Iris pigment epithelial cell (primary cell): ENCODE results near the gene PSMB8.

Experiments
- DNase-seq: peaks from one replicate; pipeline ENCODE4 v3.0.0-alpha.2; 2011; ENCODE audit warnings: low read depth

PSMB8 gene

DNA sequence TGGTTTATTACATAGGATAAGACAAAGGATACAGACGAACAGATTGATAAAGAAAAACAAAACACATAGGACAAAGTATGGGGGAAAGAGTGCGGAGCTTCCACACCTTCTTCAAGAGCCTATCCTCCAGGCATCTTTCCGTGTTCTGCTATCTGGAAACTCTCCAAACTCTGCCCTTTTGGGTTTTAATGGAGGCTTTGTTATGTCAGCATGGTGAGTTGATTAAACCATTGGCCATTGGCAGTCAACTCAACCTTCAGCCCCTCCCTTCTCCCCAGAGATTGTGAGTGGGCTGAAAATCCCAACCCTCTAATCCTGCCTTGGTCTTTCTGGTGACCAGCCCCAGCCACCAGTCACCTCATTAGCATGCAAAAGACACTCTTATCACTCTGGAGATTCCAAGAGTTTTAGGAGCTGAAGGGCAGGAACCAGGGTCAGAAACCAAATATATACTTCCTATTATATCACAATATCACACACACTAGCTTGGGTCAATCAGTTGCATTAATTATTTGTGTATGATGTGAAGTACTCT lies 50.9 kb downstream of the PSMB8 start:
- no peak for DNase-seq
